NCI-H2107 treated with DMSO at 0.1 percent for 48 hours (cell line): ENCODE results near the gene SURF6.

ENCODE experiments used
- DNase-seq: peaks from one replicate; lab custom pipeline; 2025; ENCODE audit not compliant: unreplicated experiment; lab: John Stamatoyannopoulos, UW

SURF6 gene

GRCh38 chr9:133368249-133368881 is 32.4 kb upstream of the SURF6 start:
- DNase-seq, result no peak

- no peak for DNase-seq
These were observed 31.8 kb upstream of the SURF6 start for GRCh38 chr9:133367778-133368177.

GRCh38 chr9:133367221-133367620 is 31.2 kb upstream of the SURF6 start:
- DNase-seq, result no peak

GRCh38 chr9:133366435-133366834 is 30.4 kb upstream of the SURF6 start:
- DNase-seq, result no peak

GRCh38 chr9:133362359-133363044 is 26.5 kb upstream of the SURF6 start:
- no peak for DNase-seq

GRCh38 chr9:133361507-133362092 is 25.6 kb upstream of the SURF6 start:
- no peak for DNase-seq

- no peak for DNase-seq
These were observed 24.7 kb upstream of the SURF6 start for GRCh38 chr9:133360400-133361393.

- no peak for DNase-seq
These were observed 23.6 kb upstream of the SURF6 start for GRCh38 chr9:133359399-133360175.

- no peak for DNase-seq
These were observed 21.7 kb upstream of the SURF6 start for GRCh38 chr9:133357656-133358055.

GRCh38 chr9:133356391-133357091 is 20.6 kb upstream of the SURF6 start, which contains the start of the genes SURF1 and SURF2:
SURF1 (minus strand) TSS chr9:133356487; CDS start chr9:133356453, 34 bp downstream.
SURF2 (plus strand) TSS chr9:133356550; CDS start chr9:133356593, 43 bp downstream.
- no peak for DNase-seq

GRCh38 chr9:133355881-133356357 is 19.9 kb upstream of the SURF6 start:
- no peak for DNase-seq

GRCh38 chr9:133354766-133355165 is 18.8 kb upstream of the SURF6 start:
- DNase-seq, result no peak

- DNase-seq, result no peak
These were observed 17.6 kb upstream of the SURF6 start for GRCh38 chr9:133353548-133353947.

GRCh38 chr9:133352635-133353340 is 16.8 kb upstream of the SURF6 start:
- DNase-seq, result no peak

- DNase-seq, result no peak
These were observed 16.1 kb upstream of the SURF6 start for GRCh38 chr9:133351908-133352634.

GRCh38 chr9:133351526-133351907 is 15.5 kb upstream of the SURF6 start:
- no peak for DNase-seq

GRCh38 chr9:133349965-133350616 is 14.1 kb upstream of the SURF6 start:
- DNase-seq, result no peak
